ENCODE data around the gene ADAMTS8. TPM values are rescaled to one million over a fixed set of nuclear protein-coding genes. Genes with fewer than 3 reads are reported as not detected.

Gene ADAMTS8
- total RNA-seq, 1 experiment from 2014 or later, result 0.07 TPM

DNA sequence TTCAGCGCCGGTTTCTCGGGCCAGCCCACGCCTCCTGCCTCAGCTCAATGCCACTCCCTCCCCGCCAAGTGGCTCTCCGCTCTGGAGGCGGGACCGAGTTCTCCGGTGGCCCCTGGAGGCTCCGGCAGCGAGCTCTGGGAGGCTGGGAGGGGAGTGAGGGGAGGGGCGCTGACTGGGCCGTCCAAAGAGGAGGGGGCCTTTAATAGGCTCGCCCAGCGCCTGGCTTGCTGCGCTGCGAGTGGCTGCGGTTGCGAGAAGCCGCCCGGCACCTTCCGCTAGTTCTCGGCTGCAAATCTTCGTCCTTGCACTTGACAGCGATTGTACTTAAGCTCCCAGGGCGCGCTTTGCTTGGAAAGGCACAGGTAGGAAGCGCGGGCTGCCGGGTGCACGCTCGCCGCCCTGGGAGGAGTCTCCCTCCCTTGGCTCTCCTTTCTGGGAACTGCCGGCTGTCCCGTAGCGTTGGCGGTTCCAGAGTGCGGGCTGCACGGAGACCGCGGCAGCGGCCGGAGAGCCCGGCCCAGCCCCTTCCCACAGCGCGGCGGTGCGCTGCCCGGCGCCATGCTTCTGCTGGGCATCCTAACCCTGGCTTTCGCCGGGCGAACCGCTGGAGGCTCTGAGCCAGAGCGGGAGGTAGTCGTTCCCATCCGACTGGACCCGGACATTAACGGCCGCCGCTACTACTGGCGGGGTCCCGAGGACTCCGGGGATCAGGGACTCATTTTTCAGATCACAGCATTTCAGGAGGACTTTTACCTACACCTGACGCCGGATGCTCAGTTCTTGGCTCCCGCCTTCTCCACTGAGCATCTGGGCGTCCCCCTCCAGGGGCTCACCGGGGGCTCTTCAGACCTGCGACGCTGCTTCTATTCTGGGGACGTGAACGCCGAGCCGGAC, 20.3 kb upstream of the ADAMTS8 start, which contains the start of gene ADAMTS15:
ADAMTS15 (plus strand) TSS at position 230 of the 894 bp plus-strand sequence; CDS start at position 559, 329 bp downstream.
- TF ChIP-seq RAD21 (IDR thresholded peaks at IDR 0.05; ENCODE audit: low read depth), result 0 out of 2 replicates have a peak, but pooled peaks have one; percentile 7
- no peak for TF ChIP-seq FOSL1 (IDR thresholded peaks at IDR 0.05; ENCODE audit: low read depth)
- no peak for TF ChIP-seq POLR2AphosphoS5 (IDR thresholded peaks at IDR 0.05; ENCODE audit: low read depth, low read length)
- no peak for TF ChIP-seq SRF (IDR thresholded peaks at IDR 0.05; ENCODE audit: low read depth)
- no peak for TF ChIP-seq CEBPB (IDR thresholded peaks at IDR 0.05; ENCODE audit: low read depth)
- TF ChIP-seq ZFX (IDR thresholded peaks at IDR 0.05), result no peak
- TF ChIP-seq EGR1 (IDR thresholded peaks at IDR 0.05; ENCODE audit: low read depth), result peak; percentile 45; the same call in 1 of the 2 replicates
- TF ChIP-seq ELF1 (IDR thresholded peaks at IDR 0.05; ENCODE audit: borderline replicate concordance, low read depth), result no peak
- TF ChIP-seq JUND (IDR thresholded peaks at IDR 0.05), result no peak
- TF ChIP-seq TCF7L2 (IDR thresholded peaks at IDR 0.05; ENCODE audit: borderline replicate concordance, extremely low read depth, insufficient read depth, insufficient read length), result no peak
- TF ChIP-seq EZH2 (IDR thresholded peaks at IDR 0.05), result no peak
- H3K9ac ChIP-seq (ENCODE audit: low read length), result peak within 1 kb of the TSS; percentile 36; the same call in 1 of the 2 replicates
- peaks cover 2 to 11% of the 10 kb centered on the region in 2 experiments; a peak in 3 of 4 replicates for H3K4me1 ChIP-seq (ENCODE audit: control insufficient read depth in 1 of 2, insufficient read depth in 2 of 2, low read length in 2 of 2)
- H3K9me2 ChIP-seq (ENCODE audit: insufficient read depth), result no peaks in the 10 kb centered on the region
- no peaks in the 10 kb centered on the region for H3K36me3 ChIP-seq (ENCODE audit: control insufficient read depth in 1 of 2, insufficient read depth in 2 of 2, low read length in 2 of 2)
- POLR2A ChIA-PET, result no interaction called here
- peak; percentile 97 for ATAC-seq
- H3K9me3 ChIP-seq (ENCODE audit: control insufficient read depth in 1 of 2, insufficient read depth in 1 of 2, low read depth in 1 of 2, low read length in 2 of 2), result no peaks in the 10 kb centered on the region
- CTCF ChIA-PET, result interaction anchor here (1.1 to 1.7 kb wide), 3 partner anchors 14 to 413 kb away, joined by 3 to 6 read pairs (median 5); no protein-coding TSS in a partner anchor
- peak within 1 kb of the TSS; percentile 97 for H2AFZ ChIP-seq (ENCODE audit: low read depth, low read length, poor library complexity, severe bottlenecking)
- no TSS peak for BruUV-seq (replicated peaks)
- H4K20me1 ChIP-seq (ENCODE audit: insufficient read depth), result no peaks in the 10 kb centered on the region
- H3K79me2 ChIP-seq (ENCODE audit: insufficient read depth, low read length), result no peaks in the 10 kb centered on the region
- DNase-seq (ENCODE audit: low read depth, low spot score), result peak; percentile 51
- H3K4me2 ChIP-seq (ENCODE audit: low read length), result peak within 1 kb of the TSS; percentile 97
- H3K27me3 ChIP-seq (ENCODE audit: insufficient read depth, low read length), result no peaks in the 10 kb centered on the region
- peak within 1 kb of the TSS; percentile 37; the same call in 1 of the 2 replicates for H3K27ac ChIP-seq (ENCODE audit: low read depth, low read length)
- intact Hi-C loops (cut with micrococcal nuclease), result no loop called here
- RAD21 ChIA-PET (ENCODE audit: low non-redundant PET in 1 of 2, low total read pairs in 2 of 2, uncharacterized antibody in 2 of 2, unreplicated experiment in 2 of 2), result interaction anchor here in 1 of 2 experiments (0.7 kb wide), 2 partner anchors 24 to 406 kb away, joined by 3 to 4 read pairs; no protein-coding TSS in a partner anchor
- H3K4me3 ChIP-seq (replicated peaks in 1 of 2; ENCODE audit: low read depth in 1 of 2, low read length in 2 of 2), result peak within 1 kb of the TSS; percentile 48 to 65

All from HCT116 (cell line).